ENCODE measurements around the gene MRPS23.

Gene MRPS23

DNA sequence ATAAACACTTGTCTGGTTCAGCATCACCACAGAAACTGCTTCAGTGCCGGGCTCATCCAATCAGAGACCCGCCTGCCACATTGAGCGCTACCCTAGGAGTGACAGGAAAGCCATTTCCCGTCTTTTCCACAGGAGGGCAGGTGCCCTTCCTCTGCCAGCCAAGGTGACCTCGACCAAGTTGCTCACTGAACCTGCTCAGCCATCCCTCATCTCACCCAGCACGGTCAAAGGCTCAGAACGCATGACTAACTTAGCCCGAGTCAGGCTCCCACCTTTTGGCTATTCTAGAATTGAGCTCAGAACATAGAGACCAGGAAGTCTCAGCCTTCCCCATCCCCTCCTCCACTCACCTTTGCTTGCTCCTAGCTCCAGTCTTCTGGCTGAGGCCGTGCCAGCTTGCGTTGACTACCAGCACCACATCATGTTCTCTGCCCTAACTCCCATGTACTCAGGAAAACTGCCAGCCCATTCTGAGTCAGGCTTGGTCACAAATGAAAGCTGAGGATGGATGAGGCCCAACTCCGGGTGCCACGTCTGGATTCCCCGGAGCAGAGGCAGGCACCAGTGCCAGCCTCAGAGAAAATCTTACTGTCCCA, 15.6 kb downstream of the MRPS23 start:
- DNase-seq = no peak

DNA sequence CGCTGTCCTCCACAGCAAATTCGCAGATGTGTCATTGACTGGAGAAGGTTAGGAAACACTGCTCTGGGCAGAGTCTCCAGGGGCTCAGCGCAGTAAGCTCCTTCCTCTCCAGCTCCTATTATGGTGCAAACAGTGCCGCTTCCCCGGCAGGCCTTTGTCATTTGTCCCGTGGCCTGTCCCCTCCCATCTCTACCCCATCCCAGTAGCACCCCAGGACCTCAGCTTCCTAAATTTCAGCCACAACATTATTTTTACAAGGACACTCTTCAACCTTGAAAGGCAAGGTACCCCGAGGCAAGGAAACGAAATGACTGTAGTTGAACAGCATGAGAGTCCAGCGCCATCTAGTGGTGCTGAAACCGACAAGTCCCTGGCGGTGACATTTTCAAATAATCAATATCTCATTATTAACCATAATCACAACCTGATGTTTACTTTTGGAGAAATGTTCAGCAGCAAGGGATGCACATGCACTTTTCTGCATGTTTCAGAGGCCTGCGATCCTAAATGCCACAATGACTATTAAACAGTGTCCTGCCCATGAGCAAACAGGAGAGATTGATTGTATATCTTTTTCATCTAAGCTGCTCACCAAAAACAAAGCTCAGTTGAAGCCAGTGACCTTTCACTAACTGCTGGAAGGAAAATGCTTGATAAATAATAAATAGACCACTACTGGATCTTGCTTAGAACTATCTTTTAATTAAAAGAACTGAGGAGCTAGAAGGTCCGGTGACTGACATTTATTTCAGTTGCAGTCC, 16.5 kb downstream of the MRPS23 start:
- DNase-seq = peak; percentile 27

DNA sequence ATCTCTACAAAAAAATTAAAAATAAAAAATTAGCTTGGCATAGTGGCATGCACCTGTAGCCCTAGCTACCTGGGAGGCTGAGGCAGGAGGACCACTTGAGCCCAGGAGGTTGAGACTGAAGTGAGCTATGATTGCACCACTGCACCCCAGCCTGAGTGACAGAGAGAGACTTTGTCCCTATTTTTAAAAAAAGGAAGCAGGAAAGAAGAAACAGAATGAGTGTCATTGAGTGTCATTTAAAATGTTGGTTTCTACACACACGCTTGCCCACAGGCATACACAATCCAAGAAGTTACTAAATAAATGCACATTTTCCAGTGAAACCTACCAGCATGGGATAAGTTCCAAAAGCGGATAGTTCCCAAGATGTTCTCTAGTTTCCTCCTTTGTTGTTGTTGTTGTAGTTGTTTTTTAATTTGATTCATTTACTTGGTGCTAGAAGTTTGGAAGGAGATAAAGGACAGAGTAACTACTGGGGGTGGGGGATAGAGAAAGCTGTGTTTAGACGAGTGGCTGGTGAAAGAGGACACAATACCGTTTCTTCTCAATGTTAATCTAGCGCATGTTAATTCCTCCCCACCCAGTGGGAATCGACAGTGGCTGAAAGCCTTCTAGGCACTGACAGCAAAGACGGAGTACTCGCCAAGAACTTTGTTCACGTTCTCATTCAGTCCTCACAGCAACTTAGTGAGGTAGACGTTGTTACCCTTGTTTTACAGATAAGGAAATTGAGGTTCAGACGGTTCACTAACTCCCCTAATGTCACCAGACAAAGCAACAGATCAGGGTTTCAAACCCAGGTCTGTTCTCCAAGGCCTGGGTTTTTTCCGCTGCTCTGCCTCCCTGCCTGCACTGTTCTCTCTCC, 17.3 kb downstream of the MRPS23 start:
- DNase-seq = no peak

DNA sequence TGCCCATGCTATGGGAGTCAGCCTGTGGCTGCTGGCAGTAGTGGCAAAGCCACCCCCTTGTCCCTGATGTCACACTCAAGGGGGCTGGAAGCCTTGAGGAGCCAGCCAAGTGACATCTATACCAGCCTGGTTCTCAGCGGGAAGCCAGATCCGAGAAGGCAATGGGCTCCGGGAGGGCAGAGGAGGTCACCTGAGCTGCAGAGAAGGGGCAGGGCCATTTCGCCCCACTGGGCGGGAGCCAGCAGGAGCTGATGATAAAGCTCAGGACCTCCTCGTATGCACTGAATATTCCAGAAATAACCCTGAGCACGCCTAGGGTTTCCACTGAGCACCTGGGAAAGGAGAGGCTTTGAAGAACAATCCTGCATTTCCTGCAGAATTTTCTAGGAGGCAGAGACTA, 19.0 kb downstream of the MRPS23 start:
- DNase-seq = no peak

DNA sequence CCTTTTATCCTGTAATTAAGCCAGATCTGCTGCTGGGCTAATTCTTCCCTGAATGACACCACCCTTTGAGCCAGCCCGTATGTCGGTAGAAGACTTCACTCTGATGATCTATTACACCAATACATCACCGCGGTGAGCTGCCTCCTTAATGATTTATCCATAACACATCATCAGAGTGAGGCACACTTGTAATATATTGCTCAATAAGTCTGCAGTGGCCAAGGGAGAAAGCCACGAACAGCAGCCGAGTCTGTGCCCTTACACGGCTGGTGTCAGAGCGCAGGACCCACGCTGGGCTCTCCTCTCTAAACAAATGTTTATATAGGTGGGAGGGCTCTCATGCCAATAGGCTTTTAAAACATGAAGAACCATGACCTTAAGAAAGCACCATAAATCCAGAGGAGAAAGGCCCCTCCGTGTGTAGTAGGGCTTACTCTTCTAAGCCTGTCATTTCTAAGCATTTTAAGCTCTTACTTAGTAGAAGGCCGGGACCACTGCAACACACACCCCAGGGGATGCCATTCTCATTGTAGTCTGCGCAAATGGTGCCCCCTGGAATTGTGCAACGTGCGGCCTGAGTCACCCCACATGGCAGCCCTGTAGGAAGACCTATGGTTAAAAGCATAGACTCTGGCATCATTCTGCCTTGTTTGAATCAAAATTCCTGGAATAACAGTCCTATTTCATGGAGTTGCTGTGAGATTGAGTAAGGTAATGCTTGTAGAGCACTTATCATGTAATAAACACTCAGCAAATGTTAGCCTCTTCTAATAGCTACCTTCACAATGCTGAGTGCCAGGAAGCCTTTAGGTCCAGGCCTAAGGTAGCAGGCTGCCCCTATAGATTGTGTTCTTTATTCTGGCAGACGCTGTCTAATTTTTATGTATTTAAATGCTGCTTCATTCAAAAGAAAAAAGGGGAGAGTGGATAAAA, 26.1 kb downstream of the MRPS23 start:
- DNase-seq = no peak

DNA sequence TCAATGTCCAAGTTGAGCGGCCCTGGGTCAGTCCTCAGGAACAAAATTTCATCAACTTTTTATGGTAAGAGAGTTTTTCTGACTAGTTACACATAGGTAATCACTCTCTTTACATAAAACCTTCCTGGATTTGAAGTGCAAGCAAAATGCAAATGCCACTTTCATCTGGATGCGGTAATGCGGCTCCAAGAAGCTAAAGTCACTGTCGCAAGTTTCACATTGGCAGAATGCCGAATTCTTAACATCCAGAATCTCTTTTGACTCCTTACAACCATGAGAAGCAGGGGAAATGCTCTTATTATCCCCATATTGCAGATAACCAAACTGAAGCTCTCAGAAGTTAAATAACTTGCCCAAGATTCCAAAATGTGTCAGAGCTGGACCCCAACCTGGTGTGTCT, 30.0 kb downstream of the MRPS23 start:
- no peak for DNase-seq

DNA sequence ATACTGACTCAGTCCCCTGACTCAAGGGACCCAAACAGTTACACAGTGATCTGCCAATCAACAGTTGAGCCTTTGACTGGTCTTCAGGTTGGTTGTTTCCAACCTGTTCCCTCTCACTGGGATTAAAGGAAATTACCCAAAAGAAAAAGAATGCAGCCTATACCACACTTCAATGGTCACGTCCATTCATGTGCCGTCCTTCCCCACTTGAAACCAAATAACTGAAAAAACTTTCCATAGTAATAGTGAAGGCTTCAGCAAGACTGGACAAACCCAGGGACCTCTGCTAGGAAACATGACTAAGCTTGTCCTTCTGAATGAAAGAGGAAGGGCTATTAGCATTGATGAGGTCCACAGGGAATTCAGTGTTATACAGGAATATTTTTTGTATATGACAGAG, 30.6 kb downstream of the MRPS23 start:
- no peak for DNase-seq

DNA sequence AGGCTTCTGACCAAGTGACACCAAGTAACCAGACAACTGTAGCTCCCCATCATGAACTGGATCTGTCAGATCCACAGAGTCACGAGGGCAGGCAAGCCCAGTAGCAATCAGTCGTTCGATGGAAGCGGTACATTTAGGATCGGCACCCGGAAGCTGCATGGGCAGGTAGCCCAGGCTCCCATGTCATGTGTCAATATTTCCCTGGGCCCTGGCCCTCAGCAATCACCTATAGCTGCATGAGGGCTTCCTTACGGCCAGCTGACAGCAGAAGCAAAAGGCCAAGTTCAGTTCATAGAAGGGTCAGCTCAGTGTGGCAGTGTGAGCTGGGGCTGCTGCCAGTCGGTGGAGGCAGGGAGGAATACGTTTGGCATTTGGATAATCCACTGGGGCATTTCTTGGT, 31.8 kb downstream of the MRPS23 start:
- DNase-seq = no peak

DNA sequence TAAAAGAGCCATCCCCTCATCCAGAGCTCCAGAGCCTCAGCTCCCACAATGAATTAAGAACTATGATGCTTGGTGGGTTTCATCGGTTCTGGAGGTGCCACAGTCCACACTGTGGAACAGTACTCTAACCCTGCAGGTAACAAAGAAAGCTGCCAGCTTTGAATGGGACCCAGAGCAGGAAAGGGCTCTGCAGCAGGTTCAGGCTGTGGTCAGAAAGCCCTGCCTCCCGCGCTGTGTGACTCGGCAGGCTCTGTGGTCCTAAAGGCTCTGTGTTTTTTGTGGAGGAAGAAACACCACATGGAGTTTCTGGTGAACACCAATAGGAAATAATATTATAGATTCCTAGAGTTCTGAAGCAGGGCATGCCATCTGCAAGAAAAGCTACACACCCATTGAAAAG, 32.5 kb downstream of the MRPS23 start:
- DNase-seq = no peak

DNA sequence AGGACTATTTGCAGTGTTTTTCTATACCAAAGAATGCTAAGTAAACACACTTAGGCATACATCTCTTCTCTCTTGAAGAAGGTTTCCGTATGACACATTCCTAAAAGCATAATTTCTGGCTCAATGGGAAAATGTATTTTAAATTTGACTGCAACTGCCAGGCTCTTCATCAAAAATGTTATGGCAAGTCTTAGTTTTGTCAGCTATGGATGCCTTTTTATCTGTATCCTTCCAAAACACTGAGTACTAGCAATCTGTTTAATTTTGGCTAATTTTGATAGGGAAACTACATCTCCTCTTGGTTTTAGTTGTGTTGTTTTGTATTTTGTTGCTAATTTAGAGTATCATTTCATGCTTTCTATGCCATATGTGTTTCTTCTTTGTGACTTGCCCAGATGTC, 35.4 kb downstream of the MRPS23 start:
- no peak for DNase-seq

DNA sequence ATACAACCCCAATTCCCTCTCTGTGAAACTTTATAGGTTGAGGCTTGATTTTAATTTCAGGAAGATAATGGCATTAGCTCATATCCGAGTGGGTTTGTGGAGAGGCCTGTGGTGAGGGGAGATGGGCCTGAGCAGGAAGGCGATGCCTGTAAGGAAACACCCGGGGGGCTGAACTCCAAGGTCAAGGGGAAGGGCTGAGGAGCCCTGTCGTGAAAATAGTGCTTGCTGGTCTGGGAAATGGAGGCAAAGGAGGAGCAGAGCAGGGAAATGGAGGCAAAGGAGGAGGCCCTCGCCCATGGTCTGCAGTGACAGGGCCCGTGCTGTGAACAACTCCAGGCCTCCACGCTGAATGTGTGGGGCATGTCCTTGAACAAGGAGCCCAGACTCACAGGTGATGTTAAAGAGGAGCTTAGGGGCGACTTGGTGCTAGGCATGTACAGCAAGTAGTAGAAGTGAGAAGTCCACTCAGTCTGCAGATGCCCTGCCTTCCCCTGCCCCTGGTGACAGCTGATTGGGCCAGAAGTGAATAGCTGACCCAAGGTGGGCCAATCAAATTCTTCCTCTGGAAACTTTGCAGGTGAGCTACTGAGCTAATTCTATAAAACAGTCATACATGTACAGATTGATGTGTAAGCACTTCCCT, 38.1 kb downstream of the MRPS23 start:
- no peak for DNase-seq

DNA sequence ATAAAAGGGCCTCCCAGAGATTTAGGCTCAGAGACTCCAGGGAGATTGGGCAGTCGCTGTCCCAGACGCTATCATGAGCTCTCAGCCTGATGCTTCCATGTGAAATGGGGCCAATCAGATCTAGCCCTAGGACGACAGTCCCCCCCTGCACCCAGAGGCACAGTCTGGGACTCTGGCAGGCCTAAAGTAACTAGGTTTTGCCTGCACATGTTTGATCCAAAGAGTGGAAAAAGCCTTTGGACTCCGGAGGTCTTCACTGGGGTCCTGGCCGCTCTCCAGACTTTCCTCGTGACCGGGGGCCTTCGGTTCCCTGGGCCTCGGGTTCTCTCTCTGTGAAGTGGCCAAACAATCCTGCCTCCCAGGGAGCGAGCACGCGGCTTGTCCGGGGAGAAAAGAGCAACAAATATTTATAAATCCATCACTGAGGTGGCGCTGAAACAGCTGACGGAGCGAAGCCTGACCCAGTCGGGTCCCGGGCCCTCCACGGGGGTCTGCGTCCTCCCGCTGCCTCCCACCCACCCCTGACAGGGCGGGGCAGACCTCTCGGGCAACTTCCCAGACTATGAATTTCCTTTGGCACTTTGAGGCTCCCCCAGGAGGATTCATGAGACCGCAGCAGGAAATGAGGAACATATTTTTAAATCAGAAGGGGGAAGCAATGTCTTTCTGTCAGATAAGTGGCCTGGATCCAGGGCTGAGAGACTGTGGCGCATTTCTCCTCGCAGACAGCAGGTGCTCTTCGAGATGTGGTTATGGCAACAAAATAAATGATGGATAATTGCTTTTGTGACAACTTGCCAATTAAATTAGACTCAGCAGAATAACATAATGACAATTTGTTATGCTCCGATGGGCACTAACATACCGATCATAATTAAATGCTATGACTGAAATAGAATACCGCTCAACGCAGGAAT, 38.9 kb downstream of the MRPS23 start:
- no peak for DNase-seq

DNA sequence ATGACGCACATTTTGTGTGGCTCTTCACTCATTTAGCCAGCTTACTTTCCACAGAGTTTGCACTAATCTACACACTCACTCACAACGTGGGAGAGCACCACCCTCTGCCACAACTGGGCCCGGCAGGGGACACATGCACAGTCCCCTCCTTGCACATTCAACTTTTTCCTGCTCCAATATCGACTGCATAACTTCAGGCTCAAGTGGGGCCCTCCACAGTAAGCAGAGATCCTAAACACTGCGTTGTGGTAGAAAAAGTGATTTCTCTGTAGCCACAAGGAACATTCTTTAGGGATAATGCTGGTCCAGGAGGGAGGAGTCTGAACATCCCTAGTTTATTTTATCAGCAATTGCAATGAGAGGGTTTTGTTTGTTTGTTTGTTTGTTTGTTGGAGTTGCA, 40.0 kb downstream of the MRPS23 start:
- no peak for DNase-seq

DNA sequence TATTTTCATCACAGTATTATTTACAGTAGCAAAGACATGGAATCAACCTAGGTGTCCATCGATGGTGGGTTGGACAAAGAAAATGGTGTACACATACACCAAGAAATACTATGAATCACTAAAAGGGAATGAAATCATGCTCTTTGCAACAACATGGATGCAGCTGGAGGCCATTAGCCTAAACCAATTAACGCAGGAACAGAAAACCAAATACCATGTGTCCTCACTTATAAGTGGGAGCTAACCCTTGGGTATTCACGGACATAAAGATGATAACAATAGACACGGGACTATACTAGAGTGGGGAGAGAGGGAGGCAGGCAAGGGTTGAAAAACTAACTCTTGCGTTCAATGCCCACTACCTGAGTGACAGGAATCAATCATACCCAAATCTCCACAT, 41.0 kb downstream of the MRPS23 start:
- no peak for DNase-seq

DNA sequence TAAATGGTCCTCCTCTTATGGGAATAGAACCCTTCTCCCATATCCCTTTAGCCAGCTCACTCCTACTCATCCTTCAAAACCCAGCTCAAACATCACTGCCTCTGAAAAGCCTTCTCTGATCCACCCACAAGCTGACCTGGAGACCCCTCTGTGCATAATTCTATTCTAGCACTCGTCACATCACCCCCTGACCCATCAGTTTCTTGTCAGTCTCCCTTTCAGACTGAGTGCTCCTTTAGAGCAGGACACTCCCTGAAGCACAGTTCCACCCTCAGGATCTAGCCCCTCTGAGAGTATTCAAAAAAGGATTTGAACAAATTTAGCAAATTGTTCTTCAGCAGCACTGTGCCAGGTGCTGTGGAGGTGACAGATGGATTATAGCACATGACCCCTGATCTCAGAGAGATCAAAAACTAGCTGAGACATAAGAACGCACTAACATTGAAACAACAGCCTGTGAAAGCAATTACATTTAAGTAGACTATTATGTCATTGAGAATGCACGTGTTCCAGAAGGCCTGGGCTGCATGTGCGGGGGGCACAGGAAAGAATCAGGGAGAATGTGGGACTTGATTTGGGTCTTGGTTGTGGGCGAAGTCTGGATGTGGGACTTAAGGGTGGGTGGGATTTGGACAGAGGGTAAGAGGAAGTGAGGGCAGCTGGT, 43.5 kb downstream of the MRPS23 start:
- no peak for DNase-seq

DNA sequence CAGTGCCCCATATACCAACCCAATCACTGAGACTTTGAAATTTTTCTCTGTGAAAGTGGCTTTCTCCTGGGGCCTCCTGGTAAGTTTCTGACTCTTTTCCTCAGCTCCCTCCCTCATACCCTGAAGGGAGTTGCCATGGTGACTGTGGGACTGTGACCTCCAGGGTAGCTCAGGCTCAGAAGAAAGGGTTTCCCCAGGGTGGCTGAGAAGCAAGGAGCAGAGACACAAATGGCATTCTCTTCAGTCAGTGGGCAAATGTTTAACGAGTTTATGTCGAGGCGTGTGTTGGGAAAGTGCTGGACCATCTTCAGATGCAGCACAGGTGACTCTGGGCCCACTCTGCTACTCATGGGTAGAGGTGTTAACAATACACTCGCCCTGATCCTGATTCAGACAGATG, 46.8 kb downstream of the MRPS23 start:
- DNase-seq = no peak

DNA sequence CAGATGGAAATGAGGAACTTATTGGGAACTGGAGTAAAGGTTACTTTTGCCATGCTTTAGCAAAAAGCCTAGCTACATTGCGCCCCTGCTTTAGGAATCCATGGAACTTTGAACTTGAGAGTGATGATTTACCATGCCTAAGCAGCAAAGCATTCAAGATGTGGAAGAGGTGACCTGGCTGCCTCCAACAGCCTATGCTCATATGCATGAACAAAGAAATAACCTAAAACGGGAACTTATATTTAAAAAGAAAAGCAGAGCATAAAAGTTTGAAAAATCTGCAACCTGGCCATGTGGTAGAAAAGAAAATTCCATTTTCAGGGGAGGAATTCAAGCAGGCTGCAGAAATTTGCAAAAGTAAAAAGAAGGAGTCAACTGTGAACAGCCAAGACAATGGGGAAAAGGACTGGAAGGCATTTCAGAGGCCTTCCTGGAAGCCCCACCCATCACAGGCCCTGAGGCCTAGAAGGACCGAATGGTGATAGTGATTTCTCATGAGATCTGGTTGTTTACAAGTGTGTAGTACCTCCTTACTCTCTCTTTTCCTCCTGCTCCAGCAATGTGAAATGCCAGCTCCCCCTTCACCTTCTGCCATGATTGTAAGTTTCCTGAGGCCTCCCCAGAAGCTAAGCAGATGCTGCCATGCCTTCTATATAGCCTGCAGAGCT, 48.7 kb downstream of the MRPS23 start:
- no peak for DNase-seq

DNA sequence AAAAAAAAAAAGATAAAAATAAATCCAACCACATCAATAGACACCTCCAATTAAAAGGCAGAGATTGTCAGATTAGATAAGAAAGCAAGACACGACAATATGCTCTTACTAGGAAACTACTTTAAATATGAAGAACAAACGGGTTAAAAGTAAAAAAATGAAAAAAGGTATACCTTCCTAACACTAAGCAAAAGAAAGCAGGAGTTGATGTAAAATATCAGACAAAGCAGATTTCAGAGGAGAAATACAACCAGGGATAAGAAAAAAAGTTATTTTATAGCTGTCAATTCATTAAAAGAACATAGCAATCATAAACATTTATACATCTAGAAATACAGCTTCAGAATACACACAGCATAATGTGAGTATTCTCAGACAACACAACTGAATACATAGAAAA, 55.0 kb downstream of the MRPS23 start:
- DNase-seq = no peak

DNA sequence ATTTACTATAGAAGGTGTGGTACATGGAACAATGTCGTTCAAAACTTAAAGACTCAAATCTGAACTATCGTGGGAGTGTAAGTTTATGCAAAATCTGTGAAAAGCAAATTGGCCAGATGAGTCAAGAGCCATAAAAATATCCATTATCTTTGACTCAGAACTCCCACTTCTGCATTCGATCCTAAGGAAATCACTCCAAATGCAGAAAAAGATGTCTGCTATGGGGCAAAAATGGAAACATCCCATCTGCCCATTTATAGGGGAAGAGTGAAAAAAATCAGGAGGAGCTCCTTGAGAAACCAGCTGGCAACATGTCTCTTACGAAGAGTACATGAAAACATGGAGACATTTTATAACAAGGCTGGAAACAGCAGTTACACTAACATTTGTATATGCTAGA, 61.1 kb downstream of the MRPS23 start:
- DNase-seq = no peak

DNA sequence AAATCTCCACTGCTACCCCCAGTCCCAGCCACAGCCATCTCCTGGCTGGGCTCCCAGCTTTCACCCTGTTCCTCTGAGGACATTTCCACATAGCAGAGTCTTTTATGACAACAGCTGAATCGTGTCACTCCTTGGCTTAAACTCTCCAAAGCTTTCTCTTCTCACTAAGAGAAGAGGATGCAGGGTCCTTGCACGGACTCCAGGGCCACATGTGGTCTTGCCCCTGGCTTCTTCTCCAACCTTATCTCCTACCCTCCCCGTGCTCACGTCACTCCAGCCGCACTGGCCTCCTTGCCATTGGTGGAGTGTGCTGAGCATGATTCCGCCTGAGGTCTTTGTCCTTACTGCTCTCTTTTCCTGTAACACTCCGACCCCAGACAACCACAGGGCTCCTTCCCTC, 64.8 kb downstream of the MRPS23 start:
- no peak for DNase-seq

All from NK-92 treated with Interleukin-12 subunit alpha and Interleukin-12 subunit beta, amount 100 ng/mL, for 24 hours (cell line).